Erythroblast (primary cell): Measurements from ENCODE around the gene DHRS13.

Experiments
- GATA1 ChIP-seq: IDR thresholded peaks from 2 replicates; pipeline ENCODE4 v1.6.1; 2011; ENCODE audit warnings: low read depth, mild to moderate bottlenecking, control low read depth, low read length, moderate library complexity
- POLR2A ChIP-seq: IDR thresholded peaks from 2 replicates; pipeline ENCODE4 v1.6.1; 2011; ENCODE audit warnings: mild to moderate bottlenecking, low read length

DNA sequence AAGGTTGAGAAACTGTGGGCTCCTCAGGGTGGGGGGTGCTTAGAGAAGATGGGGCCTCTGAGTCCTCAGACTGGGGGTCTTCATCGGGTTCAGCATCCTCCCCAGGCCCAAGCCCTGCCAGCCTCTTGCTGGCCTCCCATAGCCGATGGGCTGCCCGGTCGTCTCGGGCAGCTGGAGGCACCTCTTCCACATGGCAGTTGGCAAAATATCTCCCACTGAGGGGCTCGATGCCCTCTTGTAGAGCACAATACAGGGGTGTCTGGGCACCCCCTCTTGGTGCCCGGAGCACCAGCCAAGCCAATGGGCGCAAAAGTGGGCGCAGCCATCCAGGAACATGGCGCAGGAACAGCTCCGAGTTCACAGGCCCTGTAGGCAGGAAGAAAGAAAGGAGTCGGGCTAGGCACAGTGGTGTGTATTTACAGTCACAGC is 4.3 kb downstream of the DHRS13 start:
- TF ChIP-seq POLR2A (no peak), GATA1 (no peak)
